Neural progenitor cell (in vitro differentiated cells): ENCODE measurements around the gene IFNA4. TPM values are rescaled to one million over a fixed set of nuclear protein-coding genes. Genes with fewer than 3 reads are reported as not detected.
"Not testable (repeated sequence)": the region's sequence is repeated elsewhere in the genome, so short reads cannot be mapped to it uniquely, and the experiment has no call there.

Experiments used
- DNase-seq: peaks from one replicate; pipeline ENCODE4 v3.0.0-alpha.2; 2016; ENCODE audit warnings: low spot score
- H2AFZ ChIP-seq: fragments of 200-600 bp; sonication (generic); replicated peaks from 2 replicates; pipeline ENCODE4 v1.6.1; 2016; ENCODE audit warnings: antibody characterized with exemption
- H3F3A ChIP-seq: fragments of 200-600 bp; sonication (generic); 2 replicates; pipeline ENCODE4 v1.6.1; 2016; ENCODE audit warnings: antibody characterized with exemption, low read depth
- H3K27ac ChIP-seq: fragments of 200-600 bp; sonication (generic); 2 replicates; pipeline ENCODE4 v1.5.1; 2016; ENCODE audit warnings: mild to moderate bottlenecking
- H3K27me3 ChIP-seq: fragments of 200-600 bp; sonication (generic); 2 replicates; pipeline ENCODE4 v1.6.1; 2016; ENCODE audit warnings: mild to moderate bottlenecking, moderate library complexity
- H3K36me3 ChIP-seq: fragments of 200-600 bp; sonication (generic); 2 replicates; pipeline ENCODE4 v1.5.1; 2016
- H3K4me1 ChIP-seq: fragments of 200-600 bp; sonication (generic); 2 replicates; pipeline ENCODE4 v1.6.1; 2016; ENCODE audit warnings: mixed run types
- H3K4me2 ChIP-seq: fragments of 200-600 bp; sonication (generic); 2 replicates; pipeline ENCODE4 v1.6.1; 2016
- H3K4me3 ChIP-seq: fragments of 200-600 bp; sonication (generic); 2 replicates; pipeline ENCODE4 v1.5.1; 2016
- H3K79me2 ChIP-seq: fragments of 200-600 bp; sonication (generic); 2 replicates; pipeline ENCODE4 v1.6.1; 2016; ENCODE audit warnings: low read depth
- H3K9ac ChIP-seq: fragments of 200-600 bp; sonication (generic); 2 replicates; pipeline ENCODE4 v1.6.1; 2016
- H3K9me3 ChIP-seq: fragments of 200-600 bp; sonication (generic); 2 replicates; pipeline ENCODE4 v1.5.1; 2016; ENCODE audit warnings: low read depth
- H4K20me1 ChIP-seq: fragments of 200-600 bp; sonication (generic); 2 replicates; pipeline ENCODE4 v1.6.1; 2016; ENCODE audit warnings: low read depth
- H3K27ac Mint-ChIP-seq: 3 replicates; pipeline ENCODE4 v1.8.0; 2021; ENCODE audit warnings: mixed read lengths
- H3K27me3 Mint-ChIP-seq: 2 replicates; pipeline ENCODE4 v1.8.0; 2022; ENCODE audit warnings: low read depth, mild to moderate bottlenecking, inconsistent platforms, moderate library complexity, mixed read lengths; ENCODE audit not compliant: insufficient read depth
- H3K36me3 Mint-ChIP-seq: 3 replicates; pipeline ENCODE4 v1.8.0; 2021; ENCODE audit warnings: mixed read lengths
- H3K4me1 Mint-ChIP-seq: 3 replicates; pipeline ENCODE4 v1.8.0; 2021; ENCODE audit warnings: mixed read lengths
- H3K4me3 Mint-ChIP-seq: 3 replicates; pipeline ENCODE4 v1.8.0; 2021; ENCODE audit warnings: mild to moderate bottlenecking, moderate library complexity, mixed read lengths
- H3K9me3 Mint-ChIP-seq: 3 replicates; pipeline ENCODE4 v1.8.0; 2020; ENCODE audit warnings: mixed read lengths
- CTCF ChIP-seq: fragments of 200-600 bp; sonication (generic); IDR thresholded peaks from 2 replicates; pipeline ENCODE4 v1.5.1; 2017; ENCODE audit warnings: antibody characterized with exemption, mild to moderate bottlenecking
- EZH2 ChIP-seq: fragments of 200-600 bp; sonication (generic); IDR thresholded peaks from 2 replicates; pipeline ENCODE4 v1.6.1; 2017; ENCODE audit warnings: antibody characterized with exemption, mild to moderate bottlenecking, moderate library complexity
- EZH2phosphoT487 ChIP-seq: fragments of 200-600 bp; sonication (generic); IDR thresholded peaks from 2 replicates; pipeline ENCODE4 v1.6.1; 2017; ENCODE audit warnings: antibody characterized with exemption
- total RNA-seq: library from RNA; depleted of rRNA; stranded (reverse); fragments of >200 nt; gene quantifications from 2 replicates; pipeline ENCODE4 v1.2.3, GENCODE V29; 2015; ENCODE audit warnings: low replicate concordance

The IFNA4 gene
- total RNA-seq, result not detected in 2 replicates

GRCh38 chr9:21187487-21187886, at the start of gene IFNA4:
IFNA4 (minus strand) TSS chr9:21187587; CDS start chr9:21187531, 56 bp downstream.
- DNase-seq, H3K4me3 Mint-ChIP-seq, H3K9ac ChIP-seq, H3K4me1 ChIP-seq, H3K27ac Mint-ChIP-seq, H3K4me3 ChIP-seq, H3K27me3 Mint-ChIP-seq, H3K9me3 Mint-ChIP-seq, H3K36me3 ChIP-seq, H3K9me3 ChIP-seq, H2AFZ ChIP-seq, H3K4me1 Mint-ChIP-seq, H3K4me2 ChIP-seq, H3K27ac ChIP-seq, H4K20me1 ChIP-seq, H3K27me3 ChIP-seq, H3F3A ChIP-seq, H3K36me3 Mint-ChIP-seq, H3K79me2 ChIP-seq: not testable (repeated sequence)

- not testable (repeated sequence) for H3K4me1 Mint-ChIP-seq, H3K27me3 Mint-ChIP-seq, H3K9ac ChIP-seq, H3K36me3 ChIP-seq, H3K36me3 Mint-ChIP-seq, H3K27ac ChIP-seq, H4K20me1 ChIP-seq, DNase-seq, H3K4me2 ChIP-seq, H3K27ac Mint-ChIP-seq, H3K4me1 ChIP-seq, H3F3A ChIP-seq, H3K79me2 ChIP-seq, H3K9me3 Mint-ChIP-seq, H3K4me3 Mint-ChIP-seq, H3K4me3 ChIP-seq, H3K9me3 ChIP-seq
- H3K27me3 ChIP-seq, result peaks cover 27% of the 10 kb centered on the region
- H2AFZ ChIP-seq, result peak overlapping the region; percentile 35
These were observed 49.0 kb upstream of the IFNA4 start for GRCh38 chr9:21236360-21236714.

- DNase-seq, result peak; percentile 66
- H3K4me2 ChIP-seq, result not testable (repeated sequence)
These were observed 48.3 kb upstream of the IFNA4 start for GRCh38 chr9:21235468-21236359.

GRCh38 chr9:21234153-21234687, 46.8 kb upstream of the IFNA4 start:
- no peak overlapping the region for H3K27ac ChIP-seq
- H3K27me3 ChIP-seq, result peaks cover 18% of the 10 kb centered on the region
- no peaks in the 10 kb centered on the region for H3F3A ChIP-seq
- no peak overlapping the region for H3K4me3 Mint-ChIP-seq
- H3K4me1 ChIP-seq, result no peaks in the 10 kb centered on the region
- no peaks in the 10 kb centered on the region for H3K4me1 Mint-ChIP-seq
- H2AFZ ChIP-seq, result no peak overlapping the region
- no peak for DNase-seq
- no peak overlapping the region for H3K4me2 ChIP-seq
- no peaks in the 10 kb centered on the region for H3K9me3 ChIP-seq
- no peaks in the 10 kb centered on the region for H4K20me1 ChIP-seq
- TF ChIP-seq CTCF (no peak), EZH2phosphoT487 (no peak), EZH2 (no peak)
- H3K9ac ChIP-seq, result no peak overlapping the region
- no peaks in the 10 kb centered on the region for H3K36me3 Mint-ChIP-seq
- H3K4me3 ChIP-seq, result no peak overlapping the region
- peaks cover 4% of the 10 kb centered on the region for H3K27me3 Mint-ChIP-seq
- H3K27ac Mint-ChIP-seq, result no peak overlapping the region
- no peaks in the 10 kb centered on the region for H3K9me3 Mint-ChIP-seq
- H3K79me2 ChIP-seq, result no peaks in the 10 kb centered on the region
- H3K36me3 ChIP-seq, result no peaks in the 10 kb centered on the region

More at GRCh38 chr9:21235468-21236359, 48.3 kb upstream of the IFNA4 start:
- not testable (repeated sequence) for H3K36me3 Mint-ChIP-seq, H3K9me3 Mint-ChIP-seq, H3K4me3 ChIP-seq, H4K20me1 ChIP-seq, H3K79me2 ChIP-seq, H3K27me3 Mint-ChIP-seq, H3K4me1 Mint-ChIP-seq, H3K27ac ChIP-seq, H3K9me3 ChIP-seq, H3F3A ChIP-seq, H3K36me3 ChIP-seq, H3K4me3 Mint-ChIP-seq, H3K27ac Mint-ChIP-seq, H3K4me1 ChIP-seq, H3K9ac ChIP-seq
- TF ChIP-seq CTCF, result peak; percentile 70
- peaks cover 21% of the 10 kb centered on the region for H3K27me3 ChIP-seq
- peak overlapping the region; percentile 35 for H2AFZ ChIP-seq
